ENCODE results near the gene ZNF22. TPM values are rescaled to one million over a fixed set of nuclear protein-coding genes. Genes with fewer than 3 reads are reported as not detected.

ZNF22 gene
- total and polyA plus RNA-seq, 2 of the 8 experiments (the other 6 are each of a cell fraction or from before 2014, with no cell fraction given), result 18.2 to 45.2 TPM

DNA sequence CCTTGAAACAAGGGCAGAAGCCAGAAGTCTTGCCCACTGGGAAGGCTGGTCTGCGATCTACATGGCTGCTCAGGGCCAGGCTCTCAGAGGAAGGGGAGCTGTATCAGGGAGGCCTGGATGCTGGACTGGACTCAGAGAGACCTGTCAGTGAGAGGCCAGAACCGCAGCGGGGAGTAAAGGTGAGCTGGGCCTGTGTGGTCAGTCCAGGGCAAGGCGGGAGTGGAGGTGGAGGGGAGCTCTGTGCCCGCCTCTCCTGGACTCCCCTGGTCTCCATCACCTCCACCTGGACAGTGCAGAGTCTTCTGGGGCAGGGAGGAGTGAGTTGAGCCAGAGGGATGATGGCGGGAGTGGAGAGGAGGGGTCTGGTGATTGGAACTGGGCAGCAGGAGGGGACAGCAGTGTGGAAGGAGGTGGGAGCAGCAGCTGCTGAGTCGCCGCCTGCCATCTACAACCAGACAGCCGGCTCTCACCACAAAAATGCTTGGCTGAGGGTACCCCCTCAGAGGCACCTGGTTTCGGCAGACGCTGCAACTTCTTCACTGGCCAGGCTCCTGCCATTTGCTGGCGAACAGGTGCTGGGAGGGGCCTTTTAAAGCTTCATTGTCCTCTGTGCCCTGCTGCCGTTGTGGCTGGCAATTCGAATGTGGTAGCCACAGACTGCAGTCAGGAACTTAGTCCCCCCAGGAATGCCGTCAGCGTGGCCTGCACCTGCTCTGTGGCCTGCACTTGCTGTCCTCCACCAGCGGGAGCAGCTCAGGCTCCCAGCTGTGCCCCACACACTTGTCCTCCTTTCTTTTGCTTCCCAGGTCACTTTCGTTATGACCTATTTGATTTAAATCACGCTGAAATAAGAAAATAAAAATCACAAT lies 37.6 kb upstream of the ZNF22 start (continued):
- TF ChIP-seq SP2 (IDR thresholded peaks at IDR 0.05; ENCODE audit: low read length) (no peak), SP1 (IDR thresholded peaks at IDR 0.05; ENCODE audit: low read depth, low read length) (no peak), BACH1 (IDR thresholded peaks at IDR 0.05; ENCODE audit: low read length) (no peak)
